Measurements from ENCODE around the gene RNF14.

RNF14 gene

GRCh38 chr5:142013734-142014521 lies 45.0 kb downstream of the RNF14 start:
- TF ChIP-seq, protein P1, sequence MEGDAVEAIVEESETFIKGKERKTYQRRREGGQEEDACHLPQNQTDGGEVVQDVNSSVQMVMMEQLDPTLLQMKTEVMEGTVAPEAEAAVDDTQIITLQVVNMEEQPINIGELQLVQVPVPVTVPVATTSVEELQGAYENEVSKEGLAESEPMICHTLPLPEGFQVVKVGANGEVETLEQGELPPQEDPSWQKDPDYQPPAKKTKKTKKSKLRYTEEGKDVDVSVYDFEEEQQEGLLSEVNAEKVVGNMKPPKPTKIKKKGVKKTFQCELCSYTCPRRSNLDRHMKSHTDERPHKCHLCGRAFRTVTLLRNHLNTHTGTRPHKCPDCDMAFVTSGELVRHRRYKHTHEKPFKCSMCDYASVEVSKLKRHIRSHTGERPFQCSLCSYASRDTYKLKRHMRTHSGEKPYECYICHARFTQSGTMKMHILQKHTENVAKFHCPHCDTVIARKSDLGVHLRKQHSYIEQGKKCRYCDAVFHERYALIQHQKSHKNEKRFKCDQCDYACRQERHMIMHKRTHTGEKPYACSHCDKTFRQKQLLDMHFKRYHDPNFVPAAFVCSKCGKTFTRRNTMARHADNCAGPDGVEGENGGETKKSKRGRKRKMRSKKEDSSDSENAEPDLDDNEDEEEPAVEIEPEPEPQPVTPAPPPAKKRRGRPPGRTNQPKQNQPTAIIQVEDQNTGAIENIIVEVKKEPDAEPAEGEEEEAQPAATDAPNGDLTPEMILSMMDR (IDR thresholded peaks at IDR 0.05): peak; percentile 72

DNA sequence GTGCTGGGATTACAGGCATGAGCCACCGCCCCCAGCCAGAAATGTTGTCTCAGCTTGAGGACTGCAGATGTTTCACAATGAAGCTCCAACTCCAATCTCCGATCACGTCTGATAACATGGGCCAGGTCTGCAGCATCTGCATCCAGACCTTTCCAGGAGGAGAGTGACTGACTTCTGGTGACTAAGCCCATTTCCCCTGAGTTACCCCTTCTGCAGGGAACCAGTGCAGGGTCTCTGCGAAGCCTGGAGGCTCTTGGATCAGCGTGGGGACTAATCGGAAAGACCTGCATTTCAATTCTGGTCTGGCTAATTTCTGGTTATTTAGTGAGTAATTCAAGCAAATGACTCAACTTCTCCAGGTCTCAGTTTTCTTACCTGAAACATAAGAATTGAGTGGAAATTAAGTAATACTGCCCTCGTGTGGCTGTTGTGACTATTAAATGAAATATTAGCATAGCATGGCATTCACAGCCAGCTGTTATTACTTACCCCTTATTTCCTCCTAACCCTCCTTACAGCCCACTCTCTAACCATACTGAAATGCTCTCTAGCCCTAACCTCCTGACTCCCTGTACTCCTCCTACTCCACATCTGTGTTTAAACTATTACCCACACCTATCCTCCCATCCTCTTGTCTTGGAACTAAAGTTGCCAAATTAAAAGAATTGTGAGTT lies 46.1 kb downstream of the RNF14 start:
- TF ChIP-seq, protein P1 (IDR thresholded peaks at IDR 0.05): peak; percentile 69

GRCh38 chr5:142015781-142016533 lies 47.1 kb downstream of the RNF14 start:
- TF ChIP-seq, protein P1 (IDR thresholded peaks at IDR 0.05): no peak

- TF ChIP-seq, protein P1 (IDR thresholded peaks at IDR 0.05): no peak
Measured at GRCh38 chr5:142016556-142016955, 47.7 kb downstream of the RNF14 start.

GRCh38 chr5:142017832-142018427 lies 49.0 kb downstream of the RNF14 start:
- TF ChIP-seq, protein P1 (IDR thresholded peaks at IDR 0.05): no peak

DNA sequence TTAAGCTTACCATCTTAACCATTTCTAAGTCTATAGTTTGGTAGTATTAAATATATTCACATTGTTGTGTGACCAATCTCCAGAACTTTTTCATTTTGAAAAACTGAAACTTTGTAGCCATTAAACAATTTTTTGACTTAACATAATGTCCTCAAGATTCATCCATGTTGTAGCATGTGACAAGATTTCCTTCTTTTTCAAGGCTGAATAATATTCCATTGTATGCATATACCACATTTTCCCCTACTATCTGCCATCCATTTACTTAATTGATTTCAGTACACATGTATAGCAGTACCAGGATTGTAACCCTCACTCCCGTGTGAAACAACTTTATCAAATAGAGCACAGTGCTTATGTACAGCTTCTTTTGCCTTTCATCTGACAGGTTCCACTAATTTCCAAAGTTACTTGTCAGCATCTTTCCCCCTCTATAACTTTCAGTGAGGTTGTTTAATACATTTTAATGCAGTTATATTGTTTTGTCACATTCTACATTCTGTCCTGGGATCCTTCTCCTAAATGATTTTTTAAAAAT lies 51.3 kb downstream of the RNF14 start:
- TF ChIP-seq, protein P1 (IDR thresholded peaks at IDR 0.05): no peak

GRCh38 chr5:142023836-142024235 lies 54.9 kb downstream of the RNF14 start:
- TF ChIP-seq, protein P1 (IDR thresholded peaks at IDR 0.05): no peak
